Measurements from ENCODE around the gene FRRS1.

GRCh38 chr1:99771513-99771918 is 5.1 kb upstream of the FRRS1 start:
- TF ChIP-seq CTCF (IDR thresholded peaks at IDR 0.05; ENCODE audit: insufficient read depth, low read length, poor library complexity, severe bottlenecking) (no peak), EZH2phosphoT487 (conservative IDR thresholded peaks at IDR 0.05; ENCODE audit: low read length) (no peak)
